Natural killer cell (primary cell): ENCODE data around the gene ABO. TPM values are rescaled to one million over a fixed set of nuclear protein-coding genes. Genes with fewer than 3 reads are reported as not detected.
"Not testable (repeated sequence)": the region's sequence is repeated elsewhere in the genome, so short reads cannot be mapped to it uniquely, and the experiment has no call there.

Source experiments
- ATAC-seq, 3 donors: fragments of 150-1000 bp in 2 of 3; fragments of 200-7000 bp in 1 of 3; cut with Tn5 transposase; 1 replicate in 1 of 3; 2 replicates in 2 of 3; pipeline ENCODE4 v1.10.0; 2021; ENCODE audit warnings: mild to moderate bottlenecking in 2 of 3, moderate library complexity in 2 of 3
- DNase-seq, 2 donors: peaks; one replicate each; pipeline versions ENCODE4 v3.0.0 to v3.0.0-alpha.2; 2013 to 2021; ENCODE audit warnings: mixed read lengths in 1 of 2
- H3K27ac ChIP-seq: one replicate; pipeline ENCODE4 v1.5.1; 2013; ENCODE audit warnings: mild to moderate bottlenecking, low read length
- H3K27me3 ChIP-seq: one replicate; pipeline ENCODE4 v1.6.1; 2013; ENCODE audit warnings: low read length; ENCODE audit not compliant: control insufficient read depth, insufficient read depth
- H3K36me3 ChIP-seq: one replicate; pipeline ENCODE4 v1.6.1; 2013; ENCODE audit warnings: low read length; ENCODE audit not compliant: control insufficient read depth, insufficient read depth
- H3K4me1 ChIP-seq: one replicate; pipeline ENCODE4 v1.6.1; 2013; ENCODE audit warnings: low read length; ENCODE audit not compliant: control insufficient read depth, insufficient read depth
- H3K4me3 ChIP-seq: one replicate; pipeline ENCODE4 v1.5.1; 2013; ENCODE audit warnings: low read length
- H3K9me3 ChIP-seq: one replicate; pipeline ENCODE4 v1.6.1; 2013; ENCODE audit warnings: low read length; ENCODE audit not compliant: control insufficient read depth, insufficient read depth
- H3K27ac Mint-ChIP-seq, 2 donors: one replicate each; pipeline ENCODE4 v1.8.0; 2022; ENCODE audit warnings: mild to moderate bottlenecking in 2 of 2, mixed read lengths in 2 of 2, moderate library complexity in 1 of 2
- H3K27me3 Mint-ChIP-seq, 2 donors: one replicate each; pipeline ENCODE4 v1.8.0; 2022; ENCODE audit warnings: low read depth in 2 of 2, mixed read lengths in 2 of 2
- H3K36me3 Mint-ChIP-seq: one replicate; pipeline ENCODE4 v1.8.0; 2022; ENCODE audit warnings: mixed read lengths
- H3K4me1 Mint-ChIP-seq, 2 donors: one replicate each; pipeline ENCODE4 v1.8.0; 2022; ENCODE audit warnings: mixed read lengths in 2 of 2
- H3K4me3 Mint-ChIP-seq: one replicate; pipeline ENCODE4 v1.8.0; 2022; ENCODE audit warnings: mild to moderate bottlenecking, moderate library complexity, mixed read lengths
- H3K9me3 Mint-ChIP-seq, 2 donors: one replicate each; pipeline ENCODE4 v1.8.0; 2022; ENCODE audit warnings: mixed read lengths in 2 of 2
- WGBS: methylation state at CpG from one replicate; pipeline ENCODE4 v1.1.7; 2013; ENCODE audit warnings: missing lambda C conversion rate; ENCODE audit not compliant: insufficient coverage; 5-methylcytosine and 5-hydroxymethylcytosine counted together
- intact Hi-C: fragments of 100-400 bp; cut with micrococcal nuclease; formaldehyde crosslinking; loops from one replicate; pipeline ENCODE4 v1.14.2; 2022
- total RNA-seq, 4 donors: library from RNA; stranded (reverse); fragments of 120-200 nt in 1 of 4; gene quantifications; one replicate each; pipeline versions ENCODE4 v1.2.3 to v1.2.4, GENCODE V29; 2013 to 2022
- TF ChIP-seq, protein P1 (sequence below): fragments of 200-600 bp; IDR thresholded peaks from one replicate; pipeline ENCODE4 v1.8.0; 2022; ENCODE audit warnings: antibody characterized with exemption

The ABO gene
- total RNA-seq, 3 donors from 2014 or later (not counting 1 experiment from before 2014, with no cell fraction given), result 0.20 to 4.2 (median 0.56) TPM

DNA sequence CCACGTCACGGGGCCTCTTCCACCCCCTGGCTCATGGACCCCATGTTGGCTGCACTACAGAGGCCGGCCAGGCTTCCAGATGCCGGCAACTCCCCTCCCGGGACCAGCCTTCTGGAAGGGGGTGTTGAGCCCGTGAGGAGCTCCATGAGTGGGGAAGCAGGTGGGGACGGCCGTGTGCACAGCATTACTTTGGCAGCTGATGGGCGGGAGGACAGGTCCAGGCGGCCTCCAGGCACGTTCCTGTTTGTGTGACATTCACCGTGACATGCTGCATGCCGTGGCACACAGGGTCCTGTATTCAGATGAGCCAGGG lies 29.1 kb upstream of the ABO start:
- Histone ChIP-seq H3K9me3 (no peaks in the 10 kb centered on the region), H3K36me3 (no peaks in the 10 kb centered on the region), H3K27ac (no peak overlapping the region), H3K27me3 (no peaks in the 10 kb centered on the region), H3K4me1 (no peaks in the 10 kb centered on the region), H3K4me3 (no peak overlapping the region)
- TF ChIP-seq, protein P1, sequence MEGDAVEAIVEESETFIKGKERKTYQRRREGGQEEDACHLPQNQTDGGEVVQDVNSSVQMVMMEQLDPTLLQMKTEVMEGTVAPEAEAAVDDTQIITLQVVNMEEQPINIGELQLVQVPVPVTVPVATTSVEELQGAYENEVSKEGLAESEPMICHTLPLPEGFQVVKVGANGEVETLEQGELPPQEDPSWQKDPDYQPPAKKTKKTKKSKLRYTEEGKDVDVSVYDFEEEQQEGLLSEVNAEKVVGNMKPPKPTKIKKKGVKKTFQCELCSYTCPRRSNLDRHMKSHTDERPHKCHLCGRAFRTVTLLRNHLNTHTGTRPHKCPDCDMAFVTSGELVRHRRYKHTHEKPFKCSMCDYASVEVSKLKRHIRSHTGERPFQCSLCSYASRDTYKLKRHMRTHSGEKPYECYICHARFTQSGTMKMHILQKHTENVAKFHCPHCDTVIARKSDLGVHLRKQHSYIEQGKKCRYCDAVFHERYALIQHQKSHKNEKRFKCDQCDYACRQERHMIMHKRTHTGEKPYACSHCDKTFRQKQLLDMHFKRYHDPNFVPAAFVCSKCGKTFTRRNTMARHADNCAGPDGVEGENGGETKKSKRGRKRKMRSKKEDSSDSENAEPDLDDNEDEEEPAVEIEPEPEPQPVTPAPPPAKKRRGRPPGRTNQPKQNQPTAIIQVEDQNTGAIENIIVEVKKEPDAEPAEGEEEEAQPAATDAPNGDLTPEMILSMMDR, result no peak
- WGBS, result 90% methylated on average over 13 of the region's 13 CpGs
- no peak overlapping the region for H3K27ac Mint-ChIP-seq
- H3K4me3 Mint-ChIP-seq, result no peak overlapping the region
- DNase-seq (no peak), ATAC-seq (no peak)
- peaks cover 3 to 8% of the 10 kb centered on the region in 2 donors for H3K27me3 Mint-ChIP-seq
- no peaks in the 10 kb centered on the region for H3K4me1 Mint-ChIP-seq
- no peaks in the 10 kb centered on the region for H3K9me3 Mint-ChIP-seq
- intact Hi-C loops, result no loop called here
- no peaks in the 10 kb centered on the region for H3K36me3 Mint-ChIP-seq

DNA sequence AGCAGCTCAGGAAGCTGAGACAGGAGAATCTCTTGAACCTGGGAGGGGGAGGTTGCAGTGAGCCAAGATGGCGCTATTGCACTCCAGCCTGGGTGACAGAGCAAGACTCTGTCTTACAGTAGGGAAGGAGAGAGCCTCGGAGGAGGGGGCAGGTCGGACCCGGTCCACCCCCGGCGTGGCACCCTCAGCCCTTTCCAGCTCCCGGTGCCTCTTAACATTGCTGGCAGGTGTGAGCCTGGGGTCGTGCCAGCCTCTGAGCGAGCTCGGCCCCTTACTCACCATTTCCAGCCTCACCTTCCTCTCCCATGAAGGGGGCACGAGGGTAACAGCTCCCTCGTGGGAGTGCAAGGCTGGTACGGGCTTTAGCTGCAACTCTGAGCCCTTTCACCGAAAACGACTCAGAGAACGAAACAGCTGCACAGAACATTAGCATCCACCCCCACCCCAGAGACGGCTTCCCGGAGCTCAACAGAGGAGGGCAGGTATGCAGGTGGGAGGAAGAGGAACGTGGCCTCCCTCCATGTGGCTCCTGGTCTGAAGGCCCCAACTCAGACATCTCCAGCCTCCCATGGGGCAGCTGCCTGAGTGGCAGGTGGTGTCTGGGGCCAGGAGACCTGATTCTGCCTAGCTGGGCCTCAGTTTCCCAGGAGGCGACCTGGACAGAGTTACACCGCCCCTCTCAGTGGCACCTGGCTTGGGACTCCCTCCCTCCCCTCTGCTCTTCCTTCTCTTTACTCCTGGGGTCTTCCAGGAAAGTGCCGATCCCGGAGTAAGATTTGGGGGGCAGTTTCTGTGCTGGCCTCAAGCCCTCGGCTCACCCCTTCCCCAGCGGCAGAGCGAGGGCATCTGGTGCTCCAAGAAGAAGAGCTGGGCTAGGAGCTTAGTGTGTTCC lies 28.5 kb upstream of the ABO start:
- Histone ChIP-seq H3K4me1 (no peaks in the 10 kb centered on the region), H3K36me3 (no peaks in the 10 kb centered on the region), H3K9me3 (no peaks in the 10 kb centered on the region), H3K27ac (no peak overlapping the region), H3K4me3 (no peak overlapping the region), H3K27me3 (no peaks in the 10 kb centered on the region)
- intact Hi-C loops, result no loop called here
- TF ChIP-seq, protein P1, result no peak
- Mint-ChIP-seq H3K4me1 (no peaks in the 10 kb centered on the region), H3K27me3 (peaks cover 3 to 10% of the 10 kb centered on the region in 2 donors), H3K9me3 (no peaks in the 10 kb centered on the region), H3K36me3 (no peaks in the 10 kb centered on the region), H3K4me3 (no peak overlapping the region), H3K27ac (no peak overlapping the region)
- 86% methylated on average over 24 of the region's 26 CpGs for WGBS
- no peak for ATAC-seq
- DNase-seq, result no peak

DNA sequence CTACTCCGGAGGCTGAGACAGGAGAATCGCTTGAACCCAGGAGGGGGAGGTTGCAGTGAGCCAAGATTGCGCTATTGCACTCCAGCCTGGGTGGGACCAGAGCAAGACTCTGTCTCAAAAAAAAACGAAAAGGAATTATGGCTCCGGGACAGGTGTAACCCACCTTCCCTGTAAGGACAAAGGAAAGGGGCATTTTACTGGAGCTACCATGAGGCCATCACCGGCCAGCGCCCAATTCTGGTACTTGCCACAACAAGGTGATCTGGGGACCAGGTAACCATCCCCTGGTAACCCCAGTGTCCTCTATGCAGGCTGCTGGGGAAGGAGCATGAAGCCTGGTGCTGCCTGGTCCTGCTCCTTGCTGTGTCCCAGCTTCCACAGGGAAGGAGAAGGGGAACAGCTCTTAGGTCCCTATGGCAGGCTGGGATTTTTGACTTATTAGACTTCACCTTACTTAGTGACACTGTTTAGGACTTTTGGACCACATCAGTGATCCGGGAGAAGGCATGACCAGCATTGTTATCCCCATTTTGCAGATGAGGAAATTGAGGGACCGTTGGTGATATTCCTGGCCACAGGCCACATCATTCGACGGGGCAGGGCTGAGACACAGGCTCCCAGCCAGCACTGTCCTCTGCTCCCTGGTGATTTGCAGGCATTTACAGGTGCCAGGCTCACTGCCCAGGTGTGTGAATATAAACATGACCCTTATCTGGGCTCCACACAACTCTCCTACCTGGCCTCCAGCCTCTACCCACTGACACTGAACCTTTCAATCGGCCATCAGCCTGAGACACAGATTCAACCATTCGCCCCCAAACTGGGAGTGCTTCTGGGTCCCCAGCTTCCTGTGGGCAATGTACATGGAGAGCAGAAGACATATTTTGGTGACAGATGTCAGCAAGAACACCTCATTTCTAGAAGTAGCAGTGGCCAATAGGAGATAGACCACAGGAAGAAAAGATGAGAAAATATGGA lies 26.5 kb upstream of the ABO start:
- Mint-ChIP-seq H3K27me3 (peaks cover 12 to 20% of the 10 kb centered on the region in 2 donors), H3K4me1 (no peaks in the 10 kb centered on the region), H3K36me3 (no peaks in the 10 kb centered on the region), H3K9me3 (no peaks in the 10 kb centered on the region), H3K4me3 (no peak overlapping the region), H3K27ac (no peak overlapping the region)
- TF ChIP-seq, protein P1, result no peak
- no peak for DNase-seq
- 88% methylated on average over 13 of the region's 13 CpGs for WGBS
- ATAC-seq, result no peak
- no peaks in the 10 kb centered on the region for H3K9me3 ChIP-seq
- H3K36me3 ChIP-seq, result no peaks in the 10 kb centered on the region
- intact Hi-C loops, result no loop called here
- H3K27ac ChIP-seq, result no peak overlapping the region
- no peaks in the 10 kb centered on the region for H3K27me3 ChIP-seq
- H3K4me3 ChIP-seq, result no peak overlapping the region
- H3K4me1 ChIP-seq, result no peaks in the 10 kb centered on the region

DNA sequence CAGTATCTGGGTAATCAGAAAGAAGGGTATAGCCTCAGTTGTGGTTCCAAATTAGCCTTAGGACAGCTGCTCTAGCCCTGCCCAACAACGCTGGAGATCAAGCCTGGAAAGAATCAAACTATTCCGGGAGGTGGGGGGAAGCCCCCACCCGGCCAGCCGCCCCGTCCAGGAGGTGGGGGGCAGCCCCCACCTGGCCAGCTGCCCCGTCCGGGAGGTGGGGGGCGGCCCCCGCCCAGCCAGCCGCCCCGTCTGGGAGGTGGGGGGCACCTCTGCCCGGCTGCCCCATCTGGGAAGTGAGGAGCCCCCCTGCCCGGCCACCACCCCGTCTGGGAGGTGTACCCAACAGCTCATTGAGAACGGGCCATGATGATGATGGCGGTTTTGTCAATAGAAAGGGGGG lies 25.0 kb upstream of the ABO start:
- H3K36me3 ChIP-seq, H3K9me3 Mint-ChIP-seq, H3K27ac Mint-ChIP-seq, H3K27ac ChIP-seq, DNase-seq, ATAC-seq, H3K36me3 Mint-ChIP-seq, H3K9me3 ChIP-seq, H3K4me1 ChIP-seq, H3K4me3 ChIP-seq, H3K27me3 ChIP-seq, H3K4me3 Mint-ChIP-seq, H3K4me1 Mint-ChIP-seq, intact Hi-C loops: not testable (repeated sequence)
- peaks cover 9 to 20% of the 10 kb centered on the region in 2 donors for H3K27me3 Mint-ChIP-seq
- 74% methylated on average over 8 of the region's 16 CpGs for WGBS
